Suprapubic skin (tissue), 4 donors: ENCODE results near the gene CARMIL3.

Experiments used
- EP300 ChIP-seq: sonication (generic); formaldehyde crosslinking; IDR thresholded peaks from one replicate; pipeline ENCODE4 v1.6.1; 2017; ENCODE audit warnings: antibody characterized with exemption
- POLR2A ChIP-seq, 2 donors: fragments of 450-650 bp; IDR thresholded peaks; one replicate each; pipeline ENCODE4 v1.6.1; 2017; ENCODE audit warnings: antibody characterized with exemption in 2 of 2, mild to moderate bottlenecking in 2 of 2, moderate library complexity in 2 of 2
- POLR2AphosphoS5 ChIP-seq, 3 donors: sonication (generic); formaldehyde crosslinking; IDR thresholded peaks; one replicate each; pipeline ENCODE4 v1.6.1; 2017; ENCODE audit warnings: antibody characterized with exemption in 3 of 3
- TF ChIP-seq, protein P1 (sequence below), 2 donors: fragments of 200-600 bp in 1 of 2; fragments of 450-650 bp in 1 of 2; sonication (generic) in 1 of 2; IDR thresholded peaks; one replicate each; pipeline ENCODE4 v1.5.1; 2016 to 2019; ENCODE audit warnings: antibody characterized with exemption in 2 of 2, mild to moderate bottlenecking in 1 of 2, moderate library complexity in 1 of 2

DNA sequence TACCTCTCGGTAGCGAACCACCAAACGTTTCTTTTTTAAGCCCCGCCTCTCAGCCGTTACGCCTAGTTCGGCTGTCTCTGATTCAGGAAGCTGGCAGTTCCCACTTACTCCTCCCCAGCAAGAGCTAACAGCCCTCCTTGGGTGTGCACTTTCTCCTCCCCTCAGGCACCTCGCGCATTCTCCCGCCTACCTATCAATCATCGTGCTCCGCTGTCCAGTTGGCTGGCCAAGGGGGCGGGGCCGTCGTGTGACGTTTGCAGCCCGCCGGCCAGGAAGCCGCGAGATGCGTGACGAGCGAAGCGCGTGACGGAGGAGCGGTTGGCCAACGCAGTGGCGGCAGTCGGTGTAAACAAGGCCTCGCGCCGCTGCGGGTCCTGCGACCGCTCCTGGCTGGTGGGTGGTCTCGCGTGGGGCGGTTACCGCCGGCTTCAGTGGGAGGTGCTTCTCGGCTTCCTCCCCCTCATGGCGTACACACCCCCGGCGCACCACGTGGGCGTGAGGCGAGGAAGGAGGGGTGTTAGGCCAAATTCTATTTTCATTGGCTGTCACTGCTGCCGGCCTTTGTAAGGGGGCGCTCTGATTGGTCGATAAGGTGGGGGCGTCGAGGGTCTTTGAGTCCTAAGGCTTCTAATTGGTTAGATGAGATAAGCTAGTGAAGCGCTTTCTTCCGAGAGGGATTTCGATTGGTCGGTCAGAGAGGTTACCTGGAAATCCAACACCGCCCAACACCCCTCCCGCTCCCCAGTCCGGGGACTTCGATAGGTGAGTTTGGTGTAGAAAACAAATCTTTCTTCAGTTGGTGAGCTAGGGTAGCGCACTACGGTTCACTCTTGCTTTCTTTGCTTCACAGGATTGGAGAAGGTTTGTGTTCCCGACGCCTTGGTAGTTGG, 63.0 kb downstream of the CARMIL3 start, which contains the start of the genes DCAF11 and NRL:
- TF ChIP-seq, protein P1, sequence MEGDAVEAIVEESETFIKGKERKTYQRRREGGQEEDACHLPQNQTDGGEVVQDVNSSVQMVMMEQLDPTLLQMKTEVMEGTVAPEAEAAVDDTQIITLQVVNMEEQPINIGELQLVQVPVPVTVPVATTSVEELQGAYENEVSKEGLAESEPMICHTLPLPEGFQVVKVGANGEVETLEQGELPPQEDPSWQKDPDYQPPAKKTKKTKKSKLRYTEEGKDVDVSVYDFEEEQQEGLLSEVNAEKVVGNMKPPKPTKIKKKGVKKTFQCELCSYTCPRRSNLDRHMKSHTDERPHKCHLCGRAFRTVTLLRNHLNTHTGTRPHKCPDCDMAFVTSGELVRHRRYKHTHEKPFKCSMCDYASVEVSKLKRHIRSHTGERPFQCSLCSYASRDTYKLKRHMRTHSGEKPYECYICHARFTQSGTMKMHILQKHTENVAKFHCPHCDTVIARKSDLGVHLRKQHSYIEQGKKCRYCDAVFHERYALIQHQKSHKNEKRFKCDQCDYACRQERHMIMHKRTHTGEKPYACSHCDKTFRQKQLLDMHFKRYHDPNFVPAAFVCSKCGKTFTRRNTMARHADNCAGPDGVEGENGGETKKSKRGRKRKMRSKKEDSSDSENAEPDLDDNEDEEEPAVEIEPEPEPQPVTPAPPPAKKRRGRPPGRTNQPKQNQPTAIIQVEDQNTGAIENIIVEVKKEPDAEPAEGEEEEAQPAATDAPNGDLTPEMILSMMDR (IDR thresholded peaks at IDR 0.05) = no peak
- TF ChIP-seq EP300 = peak; percentile 81
- peak; percentile 7 to 39 for TF ChIP-seq POLR2A (IDR thresholded peaks at IDR 0.05)
- peak; percentile 93 to 99 (median 98) for TF ChIP-seq POLR2AphosphoS5 (IDR thresholded peaks at IDR 0.05)
